Kidney epithelial cell (primary cell): Measurements from ENCODE around the gene IMMT. TPM values are rescaled to one million over a fixed set of nuclear protein-coding genes. Genes with fewer than 3 reads are reported as not detected.
"Not testable (repeated sequence)": the region's sequence is repeated elsewhere in the genome, so short reads cannot be mapped to it uniquely, and the experiment has no call there.

Source experiments
- DNase-seq: peaks from one replicate; pipeline ENCODE4 v3.0.0-alpha.2; 2010; ENCODE audit warnings: low read depth
- H3K27me3 ChIP-seq: 2 replicates; pipeline ENCODE4 v1.6.0; 2011; ENCODE audit warnings: low read length; ENCODE audit not compliant: control insufficient read depth, insufficient read depth
- H3K36me3 ChIP-seq: 2 replicates; pipeline ENCODE4 v1.5.1; 2011; ENCODE audit warnings: low read length; ENCODE audit not compliant: control insufficient read depth, insufficient read depth
- H3K4me3 ChIP-seq: 2 replicates; pipeline ENCODE4 v1.5.1; 2011; ENCODE audit warnings: low read depth, mild to moderate bottlenecking, control low read depth, low read length
- CTCF ChIP-seq: IDR thresholded peaks from 2 replicates; pipeline ENCODE4 v1.5.1; 2011; ENCODE audit warnings: mild to moderate bottlenecking, moderate library complexity, low read length, control low read depth, inconsistent platforms; ENCODE audit not compliant: insufficient read depth, poor library complexity, severe bottlenecking
- total RNA-seq: library from RNA; depleted of rRNA; stranded (reverse); fragments of >200 nt; gene quantifications from 2 replicates; pipeline ENCODE4 v1.2.3, GENCODE V29; 2015

IMMT gene
- 66.9 and 77.2 TPM in 2 replicates for total RNA-seq

- no peak for TF ChIP-seq CTCF
- H3K4me3 ChIP-seq = peak within 1 kb of the TSS; percentile 96
- peak; percentile 85 for DNase-seq
- no peaks in the 10 kb centered on the region for H3K27me3 ChIP-seq
- no peaks in the 10 kb centered on the region for H3K36me3 ChIP-seq
These were observed at the start of gene IMMT for GRCh38 chr2:86195055-86195807. Gene IMMT, minus strand, starts transcription at chr2:86195462. Its CDS starts 80 bp downstream, at chr2:86195382.

GRCh38 chr2:86244781-86245180, 49.5 kb upstream of the IMMT start:
- not testable (repeated sequence) for H3K27me3 ChIP-seq, H3K4me3 ChIP-seq, H3K36me3 ChIP-seq, DNase-seq

- H3K27me3 ChIP-seq = no peaks in the 10 kb centered on the region
- H3K4me3 ChIP-seq = no peak overlapping the region
- no peaks in the 10 kb centered on the region for H3K36me3 ChIP-seq
- no peak for DNase-seq
- no peak for TF ChIP-seq CTCF
These were observed 48.9 kb upstream of the IMMT start for GRCh38 chr2:86243950-86244733.

- no peak for TF ChIP-seq CTCF
- DNase-seq = no peak
- Histone ChIP-seq H3K36me3 (no peaks in the 10 kb centered on the region), H3K4me3 (no peak overlapping the region), H3K27me3 (no peaks in the 10 kb centered on the region)
These were observed 48.0 kb upstream of the IMMT start for GRCh38 chr2:86243272-86243671.

- no peak for TF ChIP-seq CTCF
- no peak overlapping the region for H3K4me3 ChIP-seq
- DNase-seq = no peak
- no peaks in the 10 kb centered on the region for H3K36me3 ChIP-seq
- H3K27me3 ChIP-seq = no peaks in the 10 kb centered on the region
These were observed 46.3 kb upstream of the IMMT start for GRCh38 chr2:86241611-86242010.

- DNase-seq = no peak
- H3K36me3 ChIP-seq = no peaks in the 10 kb centered on the region
- no peaks in the 10 kb centered on the region for H3K27me3 ChIP-seq
- no peak overlapping the region for H3K4me3 ChIP-seq
- TF ChIP-seq CTCF = no peak
These were observed 45.0 kb upstream of the IMMT start for GRCh38 chr2:86240251-86240650.
